Measurements from ENCODE around the gene DRAP1.
"Not testable (repeated sequence)": the region's sequence is repeated elsewhere in the genome, so short reads cannot be mapped to it uniquely, and the experiment has no call there.

The DRAP1 gene

GRCh38 chr11:65890324-65891218, 28.7 kb upstream of the DRAP1 start, which contains the start of gene CCDC85B:
CCDC85B (plus strand) TSS chr11:65890673; CDS start chr11:65890784, 111 bp downstream.
- no peak for TF ChIP-seq CTCF (IDR thresholded peaks at IDR 0.05; ENCODE audit: insufficient read depth, low read length, poor library complexity, severe bottlenecking)
- DNase-seq (ENCODE audit: extremely low read depth, insufficient read length), result peak; percentile 100
- Histone ChIP-seq H3K36me3 (ENCODE audit: control insufficient read depth, insufficient read depth, low read length) (peaks cover 4% of the 10 kb centered on the region; the same call in 1 of the 2 replicates), H3K27me3 (replicated peaks; ENCODE audit: control insufficient read depth, insufficient read depth, low read length) (no peaks in the 10 kb centered on the region), H3K4me3 (replicated peaks; ENCODE audit: low read depth, low read length) (peak within 1 kb of the TSS; percentile 96)

- TF ChIP-seq CTCF (IDR thresholded peaks at IDR 0.05; ENCODE audit: insufficient read depth, low read length, poor library complexity, severe bottlenecking), result peak; percentile 64
- H3K36me3 ChIP-seq (ENCODE audit: control insufficient read depth, insufficient read depth, low read length), result no peaks in the 10 kb centered on the region; the same call in 1 of the 2 replicates
- peak; percentile 59 for DNase-seq (ENCODE audit: extremely low read depth, insufficient read length)
- peak overlapping the region; percentile 89 for H3K4me3 ChIP-seq (replicated peaks; ENCODE audit: low read depth, low read length)
- no peaks in the 10 kb centered on the region for H3K27me3 ChIP-seq (replicated peaks; ENCODE audit: control insufficient read depth, insufficient read depth, low read length)
Observed at GRCh38 chr11:65891219-65892136, 27.7 kb upstream of the DRAP1 start.

GRCh38 chr11:65892137-65892540, 27.1 kb upstream of the DRAP1 start:
- not testable (repeated sequence) for H3K27me3 ChIP-seq (replicated peaks; ENCODE audit: control insufficient read depth, insufficient read depth, low read length); H3K36me3 ChIP-seq (ENCODE audit: control insufficient read depth, insufficient read depth, low read length); DNase-seq (ENCODE audit: extremely low read depth, insufficient read length)
- H3K4me3 ChIP-seq (replicated peaks; ENCODE audit: low read depth, low read length), result peak overlapping the region; percentile 89

- no peaks in the 10 kb centered on the region; the same call in none of the 2 replicates for H3K36me3 ChIP-seq (ENCODE audit: control insufficient read depth, insufficient read depth, low read length)
- no peak for DNase-seq (ENCODE audit: extremely low read depth, insufficient read length)
- TF ChIP-seq CTCF (IDR thresholded peaks at IDR 0.05; ENCODE audit: insufficient read depth, low read length, poor library complexity, severe bottlenecking), result no peak
- H3K4me3 ChIP-seq (replicated peaks; ENCODE audit: low read depth, low read length), result peak overlapping the region; percentile 89
- H3K27me3 ChIP-seq (replicated peaks; ENCODE audit: control insufficient read depth, insufficient read depth, low read length), result no peaks in the 10 kb centered on the region
Observed at GRCh38 chr11:65892661-65893317, 26.4 kb upstream of the DRAP1 start.

GRCh38 chr11:65894034-65894591, 25.1 kb upstream of the DRAP1 start:
- no peaks in the 10 kb centered on the region; the same call in none of the 2 replicates for H3K36me3 ChIP-seq (ENCODE audit: control insufficient read depth, insufficient read depth, low read length)
- H3K4me3 ChIP-seq (replicated peaks; ENCODE audit: low read depth, low read length), result peak overlapping the region; percentile 60
- no peak for DNase-seq (ENCODE audit: extremely low read depth, insufficient read length)
- no peak for TF ChIP-seq CTCF (IDR thresholded peaks at IDR 0.05; ENCODE audit: insufficient read depth, low read length, poor library complexity, severe bottlenecking)
- H3K27me3 ChIP-seq (replicated peaks; ENCODE audit: control insufficient read depth, insufficient read depth, low read length), result no peaks in the 10 kb centered on the region

Data from GM06990 (cell line).